SK-MEL-5 (cell line): ENCODE measurements around the gene MDK. TPM values are rescaled to one million over a fixed set of nuclear protein-coding genes. Genes with fewer than 3 reads are reported as not detected.

Experiments used
- DNase-seq: peaks from one replicate; pipeline ENCODE4 v3.0.0-alpha.2; 2016; ENCODE audit warnings: low read depth, low spot score
- in situ Hi-C: cut with HindIII; loops from 2 replicates; pipeline ENCODE4 v1.10.0; 2016; ENCODE audit warnings: low sequenced_read_pairs, high pct_unique_total_duplicates, low pct_unique_long_range_greater_than_20kb
- small RNA-seq, 2 experiments: library from RNA; depleted of rRNA; stranded (forward); fragments of <200 nt; gene quantifications; one replicate each; pipeline ENCODE3, GENCODE V24; 2014
- total RNA-seq: library from RNA; depleted of rRNA; stranded (reverse); fragments of >200 nt; shearing (Covaris generic); gene quantifications from 2 replicates; pipeline ENCODE4 v1.2.3, GENCODE V29; 2014; rRNA removed

The MDK gene
- total RNA-seq, 1 experiment from 2014 or later: 4.7 TPM

DNA sequence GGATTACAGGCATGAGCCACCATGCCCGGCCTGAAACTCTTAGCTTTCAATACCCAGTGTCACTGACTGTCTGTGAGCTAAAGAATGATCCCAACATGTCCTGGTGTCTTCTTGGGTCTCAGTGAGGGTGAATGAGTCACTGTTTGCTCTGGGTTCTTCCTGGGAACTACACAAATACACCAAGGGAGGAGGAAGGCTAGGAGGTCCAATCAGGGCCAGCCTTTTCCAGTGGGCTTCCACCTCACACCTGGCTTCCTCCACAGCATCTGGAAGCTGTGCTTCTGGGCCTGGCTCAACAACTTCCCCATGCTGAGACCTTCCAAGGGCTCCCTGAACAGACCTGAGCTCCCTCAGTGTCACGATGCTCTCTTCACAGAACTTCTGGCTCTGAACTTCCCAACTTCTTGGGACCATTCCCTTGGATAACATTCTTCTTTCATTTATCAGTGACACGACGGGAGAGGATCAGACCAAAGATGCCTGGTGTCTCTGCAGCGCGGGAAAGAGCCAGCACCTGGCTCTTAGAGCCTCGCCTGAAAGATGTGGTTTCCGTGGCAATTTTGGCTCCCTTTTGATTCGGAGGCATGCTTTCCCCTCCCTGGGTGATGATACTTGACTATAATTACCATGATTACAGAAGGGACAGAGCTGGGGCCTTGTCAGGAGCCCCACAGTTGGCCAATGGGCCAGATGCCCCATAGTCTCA is 32.4 kb downstream of the MDK start:
- in situ Hi-C loops: no loop called here
- DNase-seq: no peak

- DNase-seq: no peak
- in situ Hi-C loops: no loop called here
Observed at GRCh38 chr11:46414466-46414796, 33.0 kb downstream of the MDK start.

- DNase-seq: no peak
- in situ Hi-C loops: no loop called here
Observed at GRCh38 chr11:46414879-46415278, 33.4 kb downstream of the MDK start.

DNA sequence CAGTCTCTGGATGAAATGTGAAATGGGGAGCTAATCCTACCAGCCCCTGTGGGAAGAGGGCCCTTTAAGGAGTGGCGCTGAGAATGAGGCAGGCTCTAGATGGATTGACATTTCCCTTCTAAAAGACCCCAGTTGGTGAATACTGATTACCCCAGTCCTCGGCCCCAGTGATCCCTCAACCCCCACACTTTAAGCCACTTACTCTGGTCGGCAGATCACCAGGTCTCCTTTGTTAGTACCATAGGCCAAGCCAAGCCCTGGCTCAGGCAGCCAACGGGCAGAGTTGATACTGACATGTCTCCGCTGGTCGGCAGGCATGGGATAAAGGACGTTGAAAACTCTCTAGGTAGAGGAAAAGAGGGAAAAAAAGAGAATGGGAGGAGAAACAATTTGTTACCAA is 36.2 kb downstream of the MDK start:
- DNase-seq: no peak
- in situ Hi-C loops: no loop called here

DNA sequence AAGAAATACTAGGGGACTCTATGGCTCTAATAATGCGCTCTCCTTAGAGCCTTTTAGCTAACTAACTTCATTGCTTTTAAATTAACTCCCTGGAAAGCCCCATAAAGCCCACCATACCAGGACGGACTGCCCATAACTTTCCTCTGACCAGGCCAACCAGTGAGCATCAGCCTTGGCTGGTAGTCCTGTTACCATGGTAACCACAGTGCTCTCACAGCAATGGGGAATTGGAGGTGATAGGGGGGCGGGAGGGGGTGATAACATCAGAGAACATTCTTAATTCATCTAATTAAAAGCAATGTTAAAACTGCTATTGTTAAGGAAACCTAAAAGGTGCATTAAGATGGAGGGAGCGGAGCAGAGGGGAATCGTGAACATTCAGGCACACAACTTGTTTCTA is 37.3 kb downstream of the MDK start:
- in situ Hi-C loops: no loop called here

DNA sequence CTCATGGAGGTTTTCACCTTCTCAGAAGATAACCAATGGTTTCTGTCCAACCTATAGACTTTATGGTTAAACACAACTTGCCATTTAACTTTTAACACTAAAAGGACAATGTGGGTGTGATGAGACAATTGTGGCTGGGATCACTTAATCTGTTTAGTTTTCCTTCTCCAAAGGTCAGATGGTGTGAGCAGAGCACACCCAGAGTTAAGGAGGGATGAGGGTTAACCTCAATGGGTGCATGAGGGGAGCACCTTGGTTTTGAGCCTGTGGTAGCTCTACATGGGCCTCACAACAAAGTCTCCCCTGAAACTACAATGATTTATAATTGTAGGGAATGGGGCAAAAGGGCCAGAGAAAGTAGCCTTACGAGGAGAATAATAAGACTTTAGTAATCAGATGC is 39.0 kb downstream of the MDK start:
- DNase-seq: no peak
- in situ Hi-C loops: no loop called here

More for the DNA sequence above, 37.3 kb downstream of the MDK start:
- DNase-seq: no peak

- in situ Hi-C loops: no loop called here
- DNase-seq: no peak
Observed at GRCh38 chr11:46421257-46421880, 39.9 kb downstream of the MDK start.

GRCh38 chr11:46422588-46422987 is 41.1 kb downstream of the MDK start:
- in situ Hi-C loops: no loop called here
- no peak for DNase-seq

DNA sequence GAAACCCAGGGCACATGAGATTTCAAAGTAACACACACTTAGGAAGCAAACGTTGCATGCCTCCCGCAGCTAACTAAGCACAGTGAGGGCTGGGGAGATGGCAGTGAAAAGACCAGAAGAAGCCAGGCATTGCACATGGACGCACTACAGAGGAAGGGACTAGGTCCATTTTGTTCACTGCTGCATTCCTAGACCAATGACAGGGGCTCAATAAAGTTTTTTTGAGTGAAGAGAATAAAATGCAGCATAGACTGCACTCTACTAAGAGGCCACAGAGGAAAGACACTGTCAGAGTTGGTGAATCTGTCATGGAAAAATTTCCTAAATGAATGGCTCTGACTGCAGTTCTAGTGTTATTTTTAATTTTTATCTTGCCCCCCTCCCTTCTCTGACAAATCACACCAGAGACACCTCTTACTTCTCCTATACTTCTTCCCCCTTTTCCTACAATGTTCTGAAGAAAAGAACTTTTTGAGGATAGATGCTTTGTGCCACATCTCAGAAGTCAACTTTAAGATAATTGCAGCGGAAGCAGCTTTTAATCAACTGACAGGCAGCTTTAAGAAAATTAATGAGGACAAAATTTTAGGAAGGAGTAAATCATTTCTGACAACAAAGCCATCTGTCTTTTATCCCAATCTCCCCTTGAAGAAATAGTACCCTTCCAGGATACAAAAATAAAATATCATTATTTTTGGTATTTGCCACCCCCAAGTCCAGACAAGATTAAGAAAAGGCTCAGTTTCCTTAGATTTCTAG is 44.9 kb downstream of the MDK start:
- no peak for DNase-seq
- in situ Hi-C loops: no loop called here

GRCh38 chr11:46427364-46427763 is 45.9 kb downstream of the MDK start:
- in situ Hi-C loops: no loop called here
- DNase-seq: no peak

- DNase-seq: no peak
- in situ Hi-C loops: no loop called here
Observed at GRCh38 chr11:46429717-46430116, 48.2 kb downstream of the MDK start.

DNA sequence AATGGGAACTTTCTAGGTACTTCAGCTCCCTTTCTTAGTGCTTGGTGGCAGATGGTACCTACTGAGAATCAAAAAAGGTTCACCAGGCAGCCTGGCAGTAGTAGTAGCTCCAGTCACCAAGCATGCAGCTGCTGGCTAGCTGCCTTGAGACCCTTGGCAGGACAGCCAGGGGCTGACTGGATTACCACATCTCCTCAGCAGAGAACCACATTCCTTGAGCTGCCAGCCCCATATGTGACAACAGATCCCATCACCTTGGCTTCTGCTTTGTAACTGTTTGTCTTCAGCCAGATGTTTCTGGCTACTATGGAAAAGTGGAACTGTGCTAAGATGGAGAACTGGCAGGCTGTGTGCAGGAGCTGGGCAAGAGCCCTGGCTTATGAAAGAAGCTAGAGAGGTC is 49.7 kb downstream of the MDK start:
- in situ Hi-C loops: no loop called here
- no peak for DNase-seq

Small RNA genes lying within 50 kb of the gene (small RNA-seq; reads per million reads assigned to genes)
- gene MIR4688: 0 reads per million in 2 experiments

Other genes with a start within 250 kb of the MDK start
- gene CREB3L1, start 104.0 kb upstream of the MDK start, total RNA-seq: 0.13 TPM in 1 of 2 replicates, not detected in the other
- gene DGKZ, start 34.2 kb upstream of the MDK start, total RNA-seq: 23.0 and 27.6 TPM in 2 replicates
- gene CHRM4, start 10.1 kb downstream of the MDK start, total RNA-seq: 1.9 and 2.7 TPM in 2 replicates
- 22.2 and 28.0 TPM in 2 replicates for gene AMBRA1, start 212.4 kb downstream of the MDK start, total RNA-seq
- gene HARBI1, start 235.6 kb downstream of the MDK start, total RNA-seq: 6.2 and 7.8 TPM in 2 replicates
- gene ATG13, start 235.9 kb downstream of the MDK start, total RNA-seq: 101 and 112 TPM in 2 replicates